GM10248 (cell line): ENCODE results near the gene WDR62.

ENCODE experiments used
- CTCF ChIA-PET: fragments of 300-600 bp; sonication (Branson Sonifier 250); formaldehyde crosslinking; extraction: SDS; loops from one replicate; lab custom pipeline; 2021; ENCODE audit warnings: antibody characterized with exemption; lab: Yijun Ruan, JAX
- POLR2A ChIA-PET: fragments of 350-650 bp; sonication (Branson Sonifier 250); formaldehyde crosslinking; extraction: SDS; loops from one replicate; lab custom pipeline; 2020; ENCODE audit warnings: antibody characterized with exemption; lab: Yijun Ruan, JAX
- DNase-seq: peaks from one replicate; pipeline ENCODE4 v3.0.0; 2012; ENCODE audit errors: extremely low spot score
- CTCF ChIP-seq: IDR thresholded peaks from 2 replicates; pipeline ENCODE4 v1.5.1; 2012; ENCODE audit warnings: mild to moderate bottlenecking, low read depth; ENCODE audit errors: extremely low read depth, missing control alignments, control extremely low read depth

WDR62 gene

GRCh38 chr19:36093687-36094086 lies 39.0 kb downstream of the WDR62 start:
- POLR2A ChIA-PET, result interaction anchor here (0.6 kb wide), 1 partner anchor 114 kb away, joined by 3 read pairs; no protein-coding TSS in a partner anchor
- DNase-seq, result peak; percentile 41
- no peak for TF ChIP-seq CTCF
- CTCF ChIA-PET, result interaction anchor here (2.6 kb wide), 1 partner anchor 33 kb away, joined by 15 read pairs; no protein-coding TSS in a partner anchor

- no peak for TF ChIP-seq CTCF
- ChIA-PET CTCF (interaction anchor here (1.2 kb wide), 1 partner anchor 14 kb away, joined by 3 read pairs; no protein-coding TSS in a partner anchor), POLR2A (no interaction called here)
- DNase-seq, result no peak
Observed at GRCh38 chr19:36097036-36097435, 42.3 kb downstream of the WDR62 start.

GRCh38 chr19:36099166-36099785 lies 44.6 kb downstream of the WDR62 start:
- ChIA-PET CTCF (interaction anchor here (2.4 kb wide), 1 partner anchor 38 kb away, joined by 7 read pairs; no protein-coding TSS in a partner anchor), POLR2A (interaction anchor here (0.6 kb wide), 1 partner anchor 94 kb away, joined by 4 read pairs; no protein-coding TSS in a partner anchor)
- no peak for DNase-seq
- no peak for TF ChIP-seq CTCF

- CTCF ChIA-PET, result interaction anchor here (0.9 to 2.4 kb wide), 4 partner anchors 9 to 69 kb away, joined by 3 to 7 read pairs (median 4); no protein-coding TSS in a partner anchor
- no peak for TF ChIP-seq CTCF
- DNase-seq, result no peak
- POLR2A ChIA-PET, result no interaction called here
Observed at GRCh38 chr19:36100476-36100875, 45.8 kb downstream of the WDR62 start.

- DNase-seq, result no peak
- CTCF ChIA-PET, result interaction anchor here (0.9 to 2.4 kb wide), 4 partner anchors 17 to 67 kb away, joined by 3 to 7 read pairs (median 4); no protein-coding TSS in a partner anchor
- POLR2A ChIA-PET, result no interaction called here
- no peak for TF ChIP-seq CTCF
Observed at GRCh38 chr19:36101550-36102327, 47.0 kb downstream of the WDR62 start.

GRCh38 chr19:36103040-36103626 lies 48.4 kb downstream of the WDR62 start:
- no peak for DNase-seq
- CTCF ChIA-PET, result interaction anchor here (1.2 to 1.3 kb wide), 5 partner anchors 12 to 42 kb away, joined by 3 to 4 read pairs (median 3); no protein-coding TSS in a partner anchor
- TF ChIP-seq CTCF, result no peak
- POLR2A ChIA-PET, result no interaction called here
